Right lobe of liver (tissue), 6 donors: Measurements from ENCODE around the gene ZNF837. TPM values are rescaled to one million over a fixed set of nuclear protein-coding genes. Genes with fewer than 3 reads are reported as not detected.
"Not testable (repeated sequence)": the region's sequence is repeated elsewhere in the genome, so short reads cannot be mapped to it uniquely, and the experiment has no call there.

Source experiments
- ATAC-seq, 4 donors: fragments of 200-7000 bp; cut with Tn5 transposase; one replicate each; pipeline ENCODE4 v1.9.1; 2020; ENCODE audit warnings: mild to moderate bottlenecking in 4 of 4, moderate library complexity in 4 of 4
- DNase-seq, 3 donors: peaks; one replicate each; pipeline ENCODE4 v3.0.0-alpha.2; 2020
- H3K27ac ChIP-seq, 3 donors: fragments of 200-600 bp; one replicate each; pipeline ENCODE4 v1.8.0; 2022
- H3K27me3 ChIP-seq, 2 donors: fragments of 200-600 bp; one replicate each; pipeline ENCODE4 v1.8.0; 2022
- H3K36me3 ChIP-seq, 4 donors: fragments of 200-600 bp; sonication (generic) in 1 of 4; one replicate each; pipeline versions ENCODE4 v1.5.1 to v1.8.0; 2017 to 2022; ENCODE audit warnings: control low read depth in 1 of 4
- H3K4me1 ChIP-seq, 4 donors: fragments of 200-600 bp; sonication (generic) in 1 of 4; one replicate each; pipeline versions ENCODE4 v1.5.1 to v1.8.0; 2017 to 2022; ENCODE audit warnings: control low read depth in 1 of 4
- H3K4me3 ChIP-seq, 3 donors: fragments of 200-600 bp; one replicate each; pipeline ENCODE4 v1.8.0; 2022
- H3K9me3 ChIP-seq, 4 donors: fragments of 200-600 bp; sonication (generic) in 1 of 4; one replicate each; pipeline versions ENCODE4 v1.5.1 to v1.8.0; 2017 to 2022; ENCODE audit warnings: control low read depth in 1 of 4
- CTCF ChIP-seq, 4 donors: fragments of 200-600 bp in 3 of 4; fragments of 450-650 bp in 1 of 4; IDR thresholded peaks; one replicate each; pipeline versions ENCODE4 v1.5.1 to v1.8.0; 2016 to 2022; ENCODE audit warnings: antibody characterized with exemption in 4 of 4, mild to moderate bottlenecking in 2 of 4
- POLR2A ChIP-seq: fragments of 450-650 bp; IDR thresholded peaks from one replicate; pipeline ENCODE4 v1.6.1; 2017; ENCODE audit warnings: antibody characterized with exemption, mild to moderate bottlenecking
- whole genome bisulfite sequencing: methylation state at CpG from one replicate; pipeline ENCODE4 v1.1.6; 2018; ENCODE audit warnings: low coverage, low lambda C conversion rate; ENCODE audit not compliant: insufficient coverage; ENCODE audit errors: missing lambda C conversion rate; 5-methylcytosine and 5-hydroxymethylcytosine counted together
- intact Hi-C, 2 donors: fragments of 100-400 bp; cut with DNase I; formaldehyde crosslinking; loops; one replicate each; pipeline versions ENCODE4 v1.11.2 to v1.14.1; 2022
- total RNA-seq, 6 experiments: library from RNA; depleted of rRNA in 2 of 6; stranded (reverse); fragments of >200 nt in 2 of 6; fragmentation: NEBNext Ultra II Directional in 3 of 6; extraction: Animal tissue kit (Norgen Biotek cat#: 25700) in 3 of 6; gene quantifications; one replicate each; pipeline versions ENCODE4 v1.1.0 to v1.2.4, GENCODE V29; 2016 to 2023
- donor health status: DM: no; HTN: yes; CAD: no.
- donor health status: DM: no; HTN: no; CAD: no.
- donor health status: DM: no; HTN: no; CAD: no.
- donor health status: DM: no; HTN: yes; CAD: no.
- donor health status: DM: no; HTN: yes; CAD: no.

The ZNF837 gene
- total RNA-seq, 6 experiments from 2014 or later, result 1.7 to 3.9 (median 2.4) TPM

- H3K4me1 ChIP-seq, result peaks cover 0 to 17% (median 4%) of the 10 kb centered on the region in 4 donors
- WGBS, result 77% methylated on average over 10 of the region's 10 CpGs
- intact Hi-C loops, result no loop called here
- ATAC-seq (no peak), DNase-seq (no peak)
- H3K27ac ChIP-seq, result no peak overlapping the region
- H3K9me3 ChIP-seq, result no peaks in the 10 kb centered on the region
- no peaks in the 10 kb centered on the region for H3K36me3 ChIP-seq
- TF ChIP-seq POLR2A, result no peak
- TF ChIP-seq CTCF (IDR thresholded peaks at IDR 0.05), result peak in 3 of 4 donors; percentile 11 to 21 (median 13)
- no peaks in the 10 kb centered on the region for H3K27me3 ChIP-seq
- peak overlapping the region; percentile 73 to 90 (median 82) for H3K4me3 ChIP-seq
These were observed 26.2 kb upstream of the ZNF837 start for GRCh38 chr19:58406818-58407657.

DNA sequence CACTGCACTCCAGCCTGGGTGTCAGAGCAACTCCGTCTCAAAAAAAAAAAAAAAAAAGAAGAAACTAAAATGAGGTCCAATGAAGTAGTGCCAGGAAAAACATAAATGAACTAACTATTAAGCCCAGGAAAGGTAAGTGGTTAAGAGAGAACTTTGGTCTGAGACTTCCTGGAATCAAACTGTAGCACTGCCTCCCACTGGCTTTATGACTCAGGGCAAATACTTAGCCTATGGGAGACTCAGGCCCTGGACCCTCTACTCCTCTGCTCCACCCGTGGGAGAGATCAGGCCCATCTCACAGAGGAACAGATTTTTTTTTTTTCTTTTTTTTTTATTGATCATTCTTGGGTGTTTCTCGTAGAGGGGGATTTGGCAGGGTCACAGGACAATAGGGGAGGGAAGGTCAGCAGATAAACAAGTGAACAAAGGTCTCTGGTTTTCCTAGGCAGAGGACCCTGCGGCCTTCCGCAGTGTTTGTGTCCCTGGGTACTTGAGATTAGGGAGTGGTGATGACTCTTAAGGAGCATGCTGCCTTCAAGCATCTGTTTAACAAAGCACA lies 23.2 kb upstream of the ZNF837 start:
- H3K36me3 ChIP-seq, H3K27ac ChIP-seq, DNase-seq, ATAC-seq, H3K9me3 ChIP-seq, intact Hi-C loops, H3K27me3 ChIP-seq, H3K4me3 ChIP-seq: not testable (repeated sequence)
- peaks cover 0 to 16% (median 8%) of the 10 kb centered on the region in 4 donors for H3K4me1 ChIP-seq
- WGBS, result 41% methylated on average over 4 of the region's 5 CpGs

- H3K36me3 ChIP-seq, result no peaks in the 10 kb centered on the region
- no peak overlapping the region for H3K27ac ChIP-seq
- WGBS, result 22% methylated on average over 5 of the region's 23 CpGs
- H3K27me3 ChIP-seq, result no peaks in the 10 kb centered on the region
- no peak for DNase-seq
- H3K4me3 ChIP-seq, result peak overlapping the region; percentile 31 to 61 (median 56)
- ATAC-seq, result no peak
- no peaks in the 10 kb centered on the region for H3K9me3 ChIP-seq
- peaks cover 0 to 10% (median 5%) of the 10 kb centered on the region in 4 donors for H3K4me1 ChIP-seq
- intact Hi-C loops, result no loop called here
- TF ChIP-seq POLR2A (no peak), CTCF (IDR thresholded peaks at IDR 0.05) (peak in 1 of 4 donors; percentile 2)
These were observed 21.1 kb upstream of the ZNF837 start for GRCh38 chr19:58401840-58402421.

DNA sequence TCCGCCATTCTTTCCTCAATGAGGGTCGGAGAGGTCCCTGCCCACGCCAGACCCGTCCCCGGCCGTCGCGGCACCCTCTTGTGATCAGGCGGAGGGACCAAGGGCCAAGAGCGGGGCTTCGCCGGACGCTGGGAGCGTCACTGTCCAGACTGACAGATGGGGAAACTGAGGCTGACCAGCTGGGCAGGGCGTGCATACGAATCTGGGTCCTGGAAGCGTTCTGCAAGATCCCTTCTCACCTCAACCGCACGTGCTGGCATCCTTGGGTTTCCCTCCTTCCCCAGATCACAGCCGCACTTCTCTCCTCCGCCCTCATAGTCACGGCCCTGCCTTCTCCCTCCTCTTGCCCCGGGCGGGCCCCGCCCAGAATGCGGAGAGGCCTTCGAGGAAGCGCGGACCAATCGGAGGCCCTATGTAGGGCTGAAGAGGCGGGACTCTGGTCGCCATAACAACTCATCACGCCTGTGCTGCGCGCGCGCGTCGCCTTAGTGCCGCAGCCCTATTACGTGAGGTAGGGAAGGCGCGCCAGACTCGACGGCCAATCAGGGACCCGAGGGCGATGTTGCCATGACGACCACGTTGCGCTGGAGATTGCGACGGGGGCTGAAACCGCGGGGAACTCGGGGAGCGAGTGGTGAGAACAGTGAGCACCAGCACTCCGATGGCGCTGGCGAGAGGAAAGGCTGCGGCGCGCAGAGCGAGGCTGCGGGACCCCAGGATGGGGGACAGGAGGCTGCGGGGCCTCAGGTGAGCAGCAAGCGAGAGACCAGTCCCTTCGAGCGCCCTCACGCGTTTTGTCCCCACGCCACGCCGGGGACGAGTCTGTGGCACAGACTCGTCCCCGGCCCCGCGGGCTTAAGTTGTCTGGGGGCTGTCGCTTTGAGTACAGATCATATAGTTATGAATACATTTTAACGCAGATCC lies 20.3 kb upstream of the ZNF837 start:
- H3K27me3 ChIP-seq, result no peaks in the 10 kb centered on the region
- intact Hi-C loops, result no loop called here
- 8% methylated on average over 25 of the region's 80 CpGs for WGBS
- no peak overlapping the region for H3K27ac ChIP-seq
- H3K4me3 ChIP-seq, result peak overlapping the region; percentile 46 to 61 (median 56)
- TF ChIP-seq POLR2A (peak; percentile 52), CTCF (IDR thresholded peaks at IDR 0.05) (peak in 2 of 4 donors; percentile 14 to 18)
- peak; percentile 97 to 99 (median 98) for ATAC-seq
- H3K9me3 ChIP-seq, result no peaks in the 10 kb centered on the region
- no peaks in the 10 kb centered on the region for H3K36me3 ChIP-seq
- peaks cover 0 to 10% (median 5%) of the 10 kb centered on the region in 4 donors for H3K4me1 ChIP-seq
- peak; percentile 99 to 100 (median 100) for DNase-seq
